Naive thymus-derived CD4-positive, alpha-beta T cell (primary cell): ENCODE measurements around the gene ALAS1. TPM values are rescaled to one million over a fixed set of nuclear protein-coding genes. Genes with fewer than 3 reads are reported as not detected.
"Not testable (repeated sequence)": the region's sequence is repeated elsewhere in the genome, so short reads cannot be mapped to it uniquely, and the experiment has no call there.

Experiments used
- ATAC-seq: fragments of 150-1000 bp; cut with Tn5 transposase; 2 replicates; pipeline ENCODE4 v1.10.0; 2021; ENCODE audit warnings: mild to moderate bottlenecking, moderate library complexity
- CTCF ChIA-PET: fragments of 350-600 bp; sonication (Branson Sonifier 250); formaldehyde crosslinking; loops from one replicate; lab custom pipeline; 2021; ENCODE audit warnings: antibody characterized with exemption; lab: Charles Lee
- POLR2A ChIA-PET: fragments of 350-600 bp; sonication (Branson Sonifier 250); formaldehyde crosslinking; loops from one replicate; lab custom pipeline; 2021; ENCODE audit warnings: antibody characterized with exemption, inconsistent platforms; lab: Charles Lee
- DNase-seq, 9 donors: peaks; one replicate each; pipeline versions ENCODE4 v3.0.0 to v3.0.0-alpha.2; 2020 to 2022; ENCODE audit warnings: mixed read lengths in 1 of 9
- H3K27ac ChIP-seq: one replicate; pipeline ENCODE4 v1.7.0; 2013; ENCODE audit warnings: mild to moderate bottlenecking, low read depth, low read length, moderate library complexity
- H3K27me3 ChIP-seq, 2 donors: one replicate each; pipeline ENCODE4 v1.7.0; 2013; ENCODE audit warnings: low read length in 2 of 2, mild to moderate bottlenecking in 2 of 2, moderate library complexity in 2 of 2; ENCODE audit not compliant: control insufficient read depth in 2 of 2, insufficient read depth in 2 of 2
- H3K36me3 ChIP-seq, 3 experiments: 1 replicate in 2 of 3; 2 replicates in 1 of 3; pipeline ENCODE4 v1.7.0; 2013; ENCODE audit warnings: low read length in 3 of 3, mild to moderate bottlenecking in 3 of 3, moderate library complexity in 1 of 3; ENCODE audit not compliant: insufficient read depth in 3 of 3, control insufficient read depth in 2 of 3
- H3K4me1 ChIP-seq, 2 donors: one replicate each; pipeline ENCODE4 v1.7.0; 2013; ENCODE audit warnings: low read length in 2 of 2, mild to moderate bottlenecking in 2 of 2, moderate library complexity in 1 of 2; ENCODE audit not compliant: control insufficient read depth in 2 of 2, insufficient read depth in 2 of 2
- H3K4me3 ChIP-seq: 2 replicates; pipeline ENCODE4 v1.7.0; 2013; ENCODE audit warnings: mild to moderate bottlenecking, low read length
- H3K9me3 ChIP-seq, 3 experiments: 1 replicate in 2 of 3; 2 replicates in 1 of 3; pipeline ENCODE4 v1.7.0; 2013; ENCODE audit warnings: low read length in 3 of 3; ENCODE audit not compliant: control insufficient read depth in 2 of 3
- H3K27ac Mint-ChIP-seq, 9 donors: one replicate each; pipeline ENCODE4 v1.8.0; 2020 to 2022; ENCODE audit warnings: mixed read lengths in 9 of 9, mild to moderate bottlenecking in 8 of 9, moderate library complexity in 5 of 9, inconsistent platforms in 2 of 9
- H3K27me3 Mint-ChIP-seq, 5 donors: one replicate each; pipeline ENCODE4 v1.8.0; 2021 to 2022; ENCODE audit warnings: mixed read lengths in 5 of 5, mild to moderate bottlenecking in 1 of 5
- H3K36me3 Mint-ChIP-seq, 5 donors: one replicate each; pipeline ENCODE4 v1.8.0; 2020 to 2022; ENCODE audit warnings: mixed read lengths in 5 of 5, mild to moderate bottlenecking in 3 of 5, inconsistent platforms in 1 of 5
- H3K4me1 Mint-ChIP-seq, 7 donors: one replicate each; pipeline ENCODE4 v1.8.0; 2020 to 2022; ENCODE audit warnings: mixed read lengths in 7 of 7, mild to moderate bottlenecking in 3 of 7, inconsistent platforms in 1 of 7
- H3K4me3 Mint-ChIP-seq, 10 donors: one replicate each; pipeline ENCODE4 v1.8.0; 2020 to 2022; ENCODE audit warnings: mild to moderate bottlenecking in 10 of 10, mixed read lengths in 10 of 10, moderate library complexity in 6 of 10, inconsistent platforms in 2 of 10
- H3K9me3 Mint-ChIP-seq, 11 donors: one replicate each; pipeline ENCODE4 v1.8.0; 2020 to 2022; ENCODE audit warnings: mixed read lengths in 11 of 11, mild to moderate bottlenecking in 4 of 11, inconsistent platforms in 1 of 11, moderate library complexity in 1 of 11
- intact Hi-C, 2 donors: fragments of 100-400 bp; cut with micrococcal nuclease; formaldehyde crosslinking; loops; one replicate each; pipeline ENCODE4 v1.15.1; 2023
- polyA plus RNA-seq, 2 donors: library from polyadenylated mRNA; unstranded; fragments of 300-500 nt; fragmentation: Illumina TruSeq; gene quantifications; one replicate each; pipeline ENCODE4 v1.2.3, GENCODE V29; 2021
- total RNA-seq, 6 experiments: library from RNA in 5 of 6; stranded (reverse) in 5 of 6; gene quantifications; 1 replicate in 5 of 6; 2 replicates in 1 of 6; pipeline ENCODE4 v1.2.3 and lab custom pipeline; 2021 to 2026

ALAS1 gene
- total and polyA plus RNA-seq, 7 experiments from 2014 or later: 12.6 to 74.3 (median 27.4) TPM

GRCh38 chr3:52174896-52175295 lies 23.1 kb upstream of the ALAS1 start:
- DNase-seq (no peak), ATAC-seq (peak; percentile 90)
- Mint-ChIP-seq H3K9me3 (peaks cover 0 to 4% (median 0%) of the 10 kb centered on the region in 11 donors), H3K27me3 (peaks cover 0 to 6% (median 0%) of the 10 kb centered on the region in 5 donors), H3K36me3 (no peaks in the 10 kb centered on the region), H3K4me1 (peaks cover 0 to 10% (median 0%) of the 10 kb centered on the region in 7 donors), H3K4me3 (no peak overlapping the region), H3K27ac (no peak overlapping the region)
- H3K27me3 ChIP-seq: no peaks in the 10 kb centered on the region
- intact Hi-C loops: no loop called here
- ChIA-PET CTCF (no interaction called here), POLR2A (no interaction called here)
- H3K4me3 ChIP-seq: no peak overlapping the region
- no peaks in the 10 kb centered on the region for H3K36me3 ChIP-seq
- H3K27ac ChIP-seq: no peak overlapping the region
- no peaks in the 10 kb centered on the region for H3K4me1 ChIP-seq
- no peaks in the 10 kb centered on the region for H3K9me3 ChIP-seq

DNA sequence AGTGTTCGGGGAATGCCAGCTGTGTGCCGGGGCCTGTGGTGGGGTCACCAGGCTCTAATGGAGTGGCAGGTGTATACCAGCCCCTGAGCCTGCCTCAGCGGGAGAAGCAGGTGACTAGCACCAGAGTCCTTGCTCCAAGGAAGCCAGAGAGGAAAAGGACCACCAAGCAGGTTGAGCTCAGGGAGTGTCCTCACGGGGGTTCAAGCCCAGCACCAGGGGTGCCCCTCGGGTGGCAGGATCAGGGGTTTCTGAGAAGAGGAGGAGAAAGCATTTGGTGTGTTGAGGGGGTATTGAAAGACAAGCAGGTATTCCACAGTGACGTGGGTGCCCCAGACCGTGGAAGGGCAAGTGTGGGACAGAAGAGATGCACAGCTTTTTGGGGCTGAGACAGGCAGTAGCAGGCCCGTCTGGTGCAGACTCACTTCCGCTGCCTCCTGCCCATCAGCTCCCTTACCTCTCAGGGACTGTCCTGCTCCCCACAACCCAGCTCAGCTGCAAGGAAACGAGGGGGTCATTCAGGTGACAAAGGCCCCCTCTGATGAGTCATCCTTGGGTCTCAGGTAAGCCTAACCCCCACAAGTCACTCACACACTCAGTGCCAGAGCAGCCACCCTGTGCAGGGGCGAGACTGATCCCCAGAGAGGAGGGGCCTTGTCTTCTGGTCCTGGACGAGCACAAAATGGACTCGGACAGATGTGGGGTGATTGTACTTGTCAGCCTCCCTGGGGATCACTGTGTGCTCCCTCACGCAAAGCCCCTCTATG lies 22.4 kb upstream of the ALAS1 start:
- Mint-ChIP-seq H3K36me3 (no peaks in the 10 kb centered on the region), H3K27ac (no peak overlapping the region), H3K27me3 (peaks cover 0 to 6% (median 0%) of the 10 kb centered on the region in 5 donors), H3K9me3 (peaks cover 0 to 4% (median 0%) of the 10 kb centered on the region in 11 donors), H3K4me3 (no peak overlapping the region), H3K4me1 (peaks cover 0 to 10% (median 0%) of the 10 kb centered on the region in 7 donors)
- ATAC-seq (no peak), DNase-seq (no peak)
- Histone ChIP-seq H3K27ac (no peak overlapping the region), H3K9me3 (no peaks in the 10 kb centered on the region), H3K4me3 (no peak overlapping the region), H3K4me1 (no peaks in the 10 kb centered on the region), H3K27me3 (no peaks in the 10 kb centered on the region), H3K36me3 (no peaks in the 10 kb centered on the region)
- ChIA-PET POLR2A (interaction anchor here (1.1 kb wide), 1 partner anchor 26 kb away, joined by 3 read pairs; no protein-coding TSS in a partner anchor), CTCF (no interaction called here)
- intact Hi-C loops: no loop called here

DNA sequence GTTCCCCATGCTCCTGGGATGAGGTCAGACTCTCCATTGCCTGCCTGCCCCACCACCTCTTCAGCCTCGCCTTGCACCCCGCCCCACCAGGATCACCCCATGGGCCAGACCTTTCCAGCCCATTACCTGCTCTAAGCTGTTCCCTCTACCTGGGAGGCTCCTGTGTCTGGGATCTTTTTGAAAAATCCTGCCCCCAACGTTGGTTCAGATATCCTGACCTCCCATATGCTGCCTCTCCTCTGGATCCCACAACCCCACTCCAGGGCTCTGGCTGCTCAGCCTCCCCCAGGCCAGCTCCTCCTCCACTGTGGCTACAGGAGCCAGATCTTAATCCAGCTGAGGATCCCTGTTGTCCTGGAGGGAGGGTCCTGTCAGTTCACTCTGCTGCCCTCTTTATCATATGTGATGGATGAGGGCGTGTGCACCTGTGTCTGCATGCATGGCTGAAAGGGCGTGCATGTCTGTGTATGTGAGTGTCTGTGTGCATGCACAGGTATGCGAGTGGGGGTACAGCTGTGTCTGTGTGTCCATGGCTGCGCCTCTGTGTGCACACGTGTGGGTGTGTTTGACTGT lies 21.7 kb upstream of the ALAS1 start:
- Mint-ChIP-seq H3K36me3 (no peaks in the 10 kb centered on the region), H3K4me3 (no peak overlapping the region), H3K27ac (no peak overlapping the region), H3K9me3 (peaks cover 0 to 4% (median 0%) of the 10 kb centered on the region in 11 donors), H3K27me3 (peaks cover 0 to 8% (median 0%) of the 10 kb centered on the region in 5 donors), H3K4me1 (peaks cover 0 to 10% (median 0%) of the 10 kb centered on the region in 7 donors)
- POLR2A ChIA-PET: interaction anchor here (1.1 kb wide), 1 partner anchor 25 kb away, joined by 3 read pairs; no protein-coding TSS in a partner anchor
- no peaks in the 10 kb centered on the region for H3K36me3 ChIP-seq
- DNase-seq (no peak), ATAC-seq (no peak)
- H3K27ac ChIP-seq: no peak overlapping the region
- H3K4me1 ChIP-seq: no peaks in the 10 kb centered on the region
- no peak overlapping the region for H3K4me3 ChIP-seq
- CTCF ChIA-PET: no interaction called here
- H3K27me3 ChIP-seq: no peaks in the 10 kb centered on the region
- no peaks in the 10 kb centered on the region for H3K9me3 ChIP-seq
- intact Hi-C loops: no loop called here

GRCh38 chr3:52176951-52177700 lies 20.8 kb upstream of the ALAS1 start:
- Histone ChIP-seq H3K4me1 (no peaks in the 10 kb centered on the region), H3K9me3 (no peaks in the 10 kb centered on the region), H3K27me3 (no peaks in the 10 kb centered on the region), H3K27ac (no peak overlapping the region), H3K36me3 (no peaks in the 10 kb centered on the region), H3K4me3 (no peak overlapping the region)
- H3K27ac Mint-ChIP-seq: no peak overlapping the region
- H3K27me3 Mint-ChIP-seq: peaks cover 0 to 8% (median 0%) of the 10 kb centered on the region in 5 donors
- H3K4me1 Mint-ChIP-seq: peaks cover 0 to 11% (median 0%) of the 10 kb centered on the region in 7 donors
- intact Hi-C loops: no loop called here
- DNase-seq (no peak), ATAC-seq (no peak)
- ChIA-PET POLR2A (no interaction called here), CTCF (no interaction called here)
- peaks cover 0 to 2% (median 0%) of the 10 kb centered on the region in 11 donors for H3K9me3 Mint-ChIP-seq
- H3K36me3 Mint-ChIP-seq: no peaks in the 10 kb centered on the region
- H3K4me3 Mint-ChIP-seq: no peak overlapping the region

GRCh38 chr3:52177701-52178042 lies 20.3 kb upstream of the ALAS1 start:
- H3K27me3 ChIP-seq: no peaks in the 10 kb centered on the region
- H3K9me3 ChIP-seq: no peaks in the 10 kb centered on the region
- Mint-ChIP-seq H3K27ac (peak overlapping the region in 1 of 9 donors; percentile 9), H3K4me3 (no peak overlapping the region), H3K36me3 (no peaks in the 10 kb centered on the region), H3K9me3 (peaks cover 0 to 2% (median 0%) of the 10 kb centered on the region in 11 donors), H3K27me3 (peaks cover 0 to 12% (median 0%) of the 10 kb centered on the region in 5 donors), H3K4me1 (peaks cover 0 to 17% (median 0%) of the 10 kb centered on the region in 7 donors)
- no peak for ATAC-seq
- no peaks in the 10 kb centered on the region for H3K36me3 ChIP-seq
- no peak overlapping the region for H3K4me3 ChIP-seq
- intact Hi-C loops: no loop called here
- no peak for DNase-seq
- CTCF ChIA-PET: no interaction called here
- peaks cover 0 to 4% of the 10 kb centered on the region in 2 donors for H3K4me1 ChIP-seq
- POLR2A ChIA-PET: no interaction called here
- no peak overlapping the region for H3K27ac ChIP-seq

- DNase-seq, H3K27ac ChIP-seq, CTCF ChIA-PET, H3K9me3 Mint-ChIP-seq, H3K4me3 Mint-ChIP-seq, ATAC-seq, H3K4me1 ChIP-seq, H3K4me3 ChIP-seq, H3K27ac Mint-ChIP-seq, H3K36me3 Mint-ChIP-seq, H3K36me3 ChIP-seq, intact Hi-C loops, H3K9me3 ChIP-seq, H3K27me3 ChIP-seq: not testable (repeated sequence)
- Mint-ChIP-seq H3K27me3 (peaks cover 0 to 12% (median 0%) of the 10 kb centered on the region in 5 donors), H3K4me1 (peaks cover 0 to 17% (median 0%) of the 10 kb centered on the region in 7 donors)
- POLR2A ChIA-PET: interaction anchor here (0.5 kb wide), 1 partner anchor 10 kb away, joined by 4 read pairs; no protein-coding TSS in a partner anchor
Measured at GRCh38 chr3:52178126-52178525, 19.8 kb upstream of the ALAS1 start.
